ENCODE results near the gene MPST. TPM values are rescaled to one million over a fixed set of nuclear protein-coding genes. Genes with fewer than 3 reads are reported as not detected.

MPST gene
- total RNA-seq, 1 donor from 2014 or later, result 146 TPM

GRCh38 chr22:37000676-37001534 is 18.6 kb upstream of the MPST start:
- DNase-seq (ENCODE audit: low read depth in 2 of 2), result no peak

- no peak for DNase-seq (ENCODE audit: low read depth in 2 of 2)
Measured at GRCh38 chr22:37001826-37002225, 17.7 kb upstream of the MPST start.

- DNase-seq (ENCODE audit: low read depth in 2 of 2), result no peak
Measured at GRCh38 chr22:37002633-37003032, 16.9 kb upstream of the MPST start.

- peak; percentile 17 to 42 for DNase-seq (ENCODE audit: low read depth in 2 of 2)
Measured at GRCh38 chr22:37007651-37008050, 11.9 kb upstream of the MPST start.

GRCh38 chr22:37008365-37008764 is 11.2 kb upstream of the MPST start:
- peak; percentile 14 to 44 for DNase-seq (ENCODE audit: low read depth in 2 of 2)

GRCh38 chr22:37009490-37009889 is 10.1 kb upstream of the MPST start:
- DNase-seq (ENCODE audit: low read depth in 2 of 2), result no peak

- DNase-seq (ENCODE audit: low read depth in 2 of 2), result no peak
Measured at GRCh38 chr22:37010174-37010573, 9.4 kb upstream of the MPST start.

- no peak for DNase-seq (ENCODE audit: low read depth in 2 of 2)
Measured at GRCh38 chr22:37010976-37011375, 8.6 kb upstream of the MPST start.

GRCh38 chr22:37011472-37011871 is 8.1 kb upstream of the MPST start:
- no peak for DNase-seq (ENCODE audit: low read depth in 2 of 2)

GRCh38 chr22:37012262-37012904 is 7.2 kb upstream of the MPST start:
- no peak for DNase-seq (ENCODE audit: low read depth in 2 of 2)

GRCh38 chr22:37012956-37013355 is 6.6 kb upstream of the MPST start:
- DNase-seq (ENCODE audit: low read depth in 2 of 2), result no peak

- DNase-seq (ENCODE audit: low read depth in 2 of 2), result no peak
Measured at GRCh38 chr22:37014415-37014806, 5.1 kb upstream of the MPST start.

GRCh38 chr22:37014835-37015586 is 4.5 kb upstream of the MPST start:
- DNase-seq (ENCODE audit: low read depth in 2 of 2), result no peak

- DNase-seq (ENCODE audit: low read depth in 2 of 2), result no peak
Measured at GRCh38 chr22:37015587-37015878, 4.0 kb upstream of the MPST start.

- DNase-seq (ENCODE audit: low read depth in 2 of 2), result no peak
Measured at GRCh38 chr22:37016134-37016910, 3.2 kb upstream of the MPST start.

- DNase-seq (ENCODE audit: low read depth in 2 of 2), result no peak
Measured at GRCh38 chr22:37017356-37017755, 2.2 kb upstream of the MPST start.

GRCh38 chr22:37018086-37018814 is 1.3 kb upstream of the MPST start:
- peak in 1 of 2 donors; percentile 50 for DNase-seq (ENCODE audit: low read depth in 2 of 2)

- DNase-seq (ENCODE audit: low read depth in 2 of 2), result peak in 1 of 2 donors; percentile 41
Measured at GRCh38 chr22:37018815-37019308, 680 bp upstream of the MPST start.

GRCh38 chr22:37020192-37020479 is 594 bp downstream of the MPST start:
- DNase-seq (ENCODE audit: low read depth in 2 of 2), result peak; percentile 41 to 52

- DNase-seq (ENCODE audit: low read depth in 2 of 2), result no peak
Measured at GRCh38 chr22:37021041-37021440, 1.5 kb downstream of the MPST start.
